ENCODE results near the gene NEU4.

The NEU4 gene

DNA sequence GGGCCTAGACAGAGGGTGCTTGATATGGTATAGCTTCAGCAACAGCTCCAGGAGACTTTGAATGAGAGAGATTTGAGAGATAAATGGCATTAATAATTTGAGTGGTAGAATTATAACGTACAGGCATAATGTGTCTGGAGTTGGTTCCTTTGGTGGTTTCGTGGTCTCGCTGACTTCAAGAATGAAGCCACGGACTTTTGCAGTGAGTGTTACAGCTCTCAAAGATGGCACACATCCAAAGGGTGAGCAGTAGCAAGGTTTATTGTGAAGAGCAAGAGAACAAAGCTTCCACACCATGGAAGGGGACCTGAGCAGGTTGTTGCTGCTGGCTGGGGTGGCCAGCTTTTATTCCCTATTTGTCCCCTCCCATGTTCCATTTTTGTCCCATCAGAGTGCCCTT lies 26.6 kb downstream of the NEU4 start:
- no peak for DNase-seq

DNA sequence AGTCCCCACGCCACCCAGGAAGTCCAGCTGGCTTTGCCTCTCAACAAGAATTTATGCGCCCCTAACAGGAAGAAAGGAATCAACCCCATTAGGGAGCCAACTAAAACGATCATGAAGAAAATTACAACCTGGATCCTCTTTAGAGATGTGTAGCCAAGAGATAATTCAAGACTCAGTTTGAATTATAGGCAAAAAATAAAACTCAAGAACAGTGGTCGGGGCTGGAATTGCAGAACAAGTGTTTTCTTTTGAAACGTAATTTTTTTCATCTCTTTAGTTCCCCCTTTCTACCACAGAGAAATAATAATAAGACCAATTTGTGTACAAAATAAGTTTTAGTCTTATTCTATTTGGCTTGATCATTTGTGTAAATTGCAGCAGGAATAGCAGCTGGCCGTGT lies 27.3 kb downstream of the NEU4 start:
- no peak for DNase-seq

DNA sequence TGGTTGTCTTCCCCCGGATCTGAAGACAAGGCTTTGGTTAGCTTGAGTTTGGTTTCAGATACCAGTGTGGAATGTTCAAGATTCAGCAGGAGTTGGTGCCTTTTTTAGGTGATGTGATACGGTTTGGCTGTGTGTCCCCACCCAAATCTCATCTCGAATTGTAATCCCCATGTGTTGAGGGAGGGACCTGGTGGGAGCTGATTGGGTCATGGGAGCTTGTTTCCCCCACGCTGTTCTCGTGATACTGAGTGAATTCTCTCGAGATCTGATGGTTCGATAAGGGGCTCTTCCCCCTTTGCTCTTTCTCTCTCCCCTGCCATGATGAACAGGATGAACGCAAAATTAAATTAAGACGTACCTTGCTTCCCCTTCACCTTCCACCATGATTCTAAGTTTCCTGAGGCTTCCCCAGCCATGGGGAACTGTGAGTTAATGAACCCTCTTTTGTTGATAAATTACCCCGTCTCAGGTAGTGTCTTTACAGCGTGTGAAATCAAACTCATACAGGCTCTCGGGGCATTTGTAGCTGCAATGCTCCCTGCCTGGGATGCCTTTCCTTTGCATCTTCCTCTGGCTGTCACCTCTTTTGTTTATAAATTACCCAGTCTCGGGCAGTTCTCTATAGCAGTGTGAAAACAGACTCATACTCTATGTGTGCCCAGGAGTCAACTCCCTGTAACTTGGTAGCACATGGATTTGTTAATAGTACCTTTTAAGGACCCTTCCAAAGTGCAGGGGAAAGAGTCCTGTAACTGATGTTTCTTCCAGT lies 28.4 kb downstream of the NEU4 start:
- no peak for DNase-seq

DNA sequence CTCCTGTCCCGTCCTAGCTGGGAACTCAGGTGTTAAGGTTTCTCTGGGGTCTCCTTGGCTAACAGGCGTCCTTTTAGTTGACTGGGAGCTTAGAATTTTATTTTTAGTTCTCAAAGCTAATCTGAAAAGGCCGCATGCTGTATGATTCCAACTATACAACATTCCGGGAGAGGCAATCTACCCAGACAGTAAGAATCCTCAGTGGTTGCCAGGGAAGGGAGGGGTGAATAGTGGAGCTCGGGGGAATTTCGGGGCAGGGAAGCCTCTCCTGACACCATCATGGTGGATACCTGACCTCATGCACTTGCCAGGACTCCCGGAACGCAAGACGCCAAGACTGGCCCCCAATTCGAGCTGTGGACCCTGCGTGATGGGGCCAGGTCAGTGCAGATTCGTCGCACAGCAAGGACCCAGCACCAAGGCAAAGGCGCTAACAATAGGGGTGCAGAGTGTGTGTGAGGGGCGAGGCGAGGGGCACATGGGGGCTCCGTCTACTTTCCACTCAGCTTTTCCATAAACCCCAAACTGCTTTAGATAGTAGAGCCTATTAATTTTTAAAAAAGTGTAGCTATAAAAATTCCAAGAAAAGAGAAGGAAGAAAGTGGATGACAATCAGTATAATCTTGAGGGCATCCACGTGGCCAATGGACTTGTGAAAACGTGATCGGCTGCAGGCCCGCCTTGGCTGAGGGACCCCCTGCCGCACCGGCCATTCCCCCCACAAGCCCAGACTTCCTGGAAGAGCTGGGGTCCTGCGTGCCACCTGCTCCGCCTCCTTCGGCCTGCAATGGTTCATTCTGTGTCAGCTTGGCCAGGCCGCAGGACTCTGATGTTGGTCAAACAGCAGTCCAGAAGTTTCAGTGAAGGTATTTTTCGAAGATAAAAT lies 32.4 kb downstream of the NEU4 start:
- no peak for DNase-seq

DNA sequence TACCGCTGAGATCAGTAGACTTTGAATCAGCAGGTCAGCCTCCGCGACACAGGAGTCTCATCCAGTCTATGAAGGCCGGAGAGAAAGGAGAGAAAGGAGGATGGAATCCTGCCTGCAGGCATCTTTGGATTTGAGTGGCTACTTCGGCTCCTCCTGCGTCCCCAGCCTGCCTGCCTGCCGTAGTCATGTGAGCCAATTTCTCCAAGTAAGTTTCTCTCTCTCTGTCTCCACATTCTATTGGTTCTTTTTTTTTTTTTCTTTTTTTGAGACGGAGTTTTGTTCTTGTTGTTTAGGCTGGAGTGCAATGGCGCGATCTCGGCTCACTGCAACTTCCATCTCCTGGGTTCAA lies 33.0 kb downstream of the NEU4 start:
- DNase-seq, result no peak

DNA sequence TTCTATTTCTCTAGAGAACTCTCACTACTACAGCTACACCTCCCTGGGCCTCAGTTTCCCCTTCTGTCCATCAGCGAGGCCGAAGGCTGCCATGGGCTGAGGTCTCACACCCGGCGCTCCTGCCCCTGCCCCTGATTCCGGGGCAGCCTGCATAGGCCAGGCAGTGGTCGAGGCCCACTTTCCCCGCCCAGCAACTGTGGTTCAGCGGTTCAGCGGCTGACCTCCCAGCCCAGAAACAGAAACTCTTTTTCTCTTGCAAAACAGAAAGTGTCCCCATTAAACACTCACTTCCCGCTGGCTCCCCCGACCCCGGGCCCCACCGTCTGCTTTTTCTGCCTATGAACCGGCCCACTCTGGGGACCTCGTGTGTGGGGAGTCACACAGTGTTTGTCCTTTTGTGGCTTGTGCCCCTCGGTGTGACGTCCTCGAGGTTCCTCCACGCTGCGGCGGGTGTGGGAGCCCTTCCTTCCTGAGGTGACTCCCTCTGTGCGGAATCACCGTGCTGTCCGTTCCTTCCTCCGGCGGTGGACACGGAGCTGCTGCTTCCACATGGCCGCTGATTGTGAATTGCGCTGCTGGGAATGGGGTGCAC lies 33.7 kb downstream of the NEU4 start:
- no peak for DNase-seq

DNA sequence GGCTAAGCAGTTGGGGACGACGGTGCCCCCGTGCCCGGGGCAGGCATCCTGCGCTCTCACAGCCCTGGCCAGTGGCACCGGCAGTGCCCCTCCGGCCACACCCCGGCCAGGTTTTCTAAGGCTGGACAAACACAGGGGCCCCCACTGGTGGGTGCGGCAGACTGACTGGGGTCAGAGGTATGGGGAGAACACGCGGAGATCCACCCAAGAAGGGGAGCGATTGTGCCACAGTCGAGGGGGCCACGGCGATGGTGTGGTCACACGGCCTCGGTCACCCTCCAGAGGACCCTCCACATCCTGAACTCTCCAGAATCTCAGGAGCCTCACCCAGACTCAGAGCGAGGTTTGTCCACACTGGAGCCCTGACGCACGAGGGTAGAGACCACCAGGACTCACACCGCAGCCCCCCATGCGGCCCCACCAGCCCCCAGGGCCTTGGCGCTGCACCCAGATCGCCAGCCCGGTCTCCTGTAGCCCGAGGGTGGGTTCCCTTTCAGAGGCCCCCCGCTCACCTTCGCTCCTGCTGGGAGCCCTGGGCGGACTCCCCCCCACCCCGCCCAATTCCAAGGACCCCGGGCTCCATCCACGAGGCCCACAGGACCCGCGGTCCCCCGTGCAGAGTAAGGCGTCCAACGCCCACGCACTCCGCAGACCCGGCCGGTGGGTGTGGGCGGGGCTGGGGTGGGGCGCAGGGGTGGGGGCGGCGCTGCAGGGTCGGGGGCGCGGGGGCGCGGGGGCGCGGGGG lies 34.5 kb downstream of the NEU4 start:
- no peak for DNase-seq

DNA sequence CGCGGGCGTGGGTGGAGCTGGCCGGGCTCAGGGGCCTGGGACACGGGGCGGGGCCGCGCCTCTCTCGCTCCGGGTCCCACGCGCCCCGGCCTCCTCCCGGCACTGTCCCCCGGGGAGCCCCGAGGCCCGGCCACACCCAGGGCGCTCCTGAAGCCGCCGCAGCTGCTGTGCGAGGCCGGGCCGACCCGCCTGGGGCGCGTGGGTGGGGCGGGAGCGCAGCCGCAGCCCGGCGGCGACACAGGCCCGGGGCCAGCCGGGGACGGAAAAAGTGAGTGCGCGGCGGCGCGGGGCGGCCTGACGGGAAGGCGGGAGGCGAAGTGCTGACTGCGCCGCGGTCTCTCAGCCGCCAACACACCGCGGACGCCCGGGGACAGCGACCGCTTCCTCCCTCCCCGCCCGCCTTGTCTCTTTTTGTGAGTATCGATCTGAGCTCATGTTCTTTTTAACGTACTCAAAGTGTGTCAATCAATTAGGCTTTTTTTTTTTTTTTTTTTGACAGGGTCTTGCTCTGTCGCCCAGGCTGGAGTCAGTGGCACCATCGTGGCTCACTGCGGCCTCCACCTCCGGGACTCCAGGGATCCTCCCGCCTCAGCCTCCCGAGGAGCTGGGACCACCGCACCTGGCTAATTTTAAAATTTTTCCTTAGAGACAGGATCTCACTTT lies 35.2 kb downstream of the NEU4 start:
- no peak for DNase-seq

DNA sequence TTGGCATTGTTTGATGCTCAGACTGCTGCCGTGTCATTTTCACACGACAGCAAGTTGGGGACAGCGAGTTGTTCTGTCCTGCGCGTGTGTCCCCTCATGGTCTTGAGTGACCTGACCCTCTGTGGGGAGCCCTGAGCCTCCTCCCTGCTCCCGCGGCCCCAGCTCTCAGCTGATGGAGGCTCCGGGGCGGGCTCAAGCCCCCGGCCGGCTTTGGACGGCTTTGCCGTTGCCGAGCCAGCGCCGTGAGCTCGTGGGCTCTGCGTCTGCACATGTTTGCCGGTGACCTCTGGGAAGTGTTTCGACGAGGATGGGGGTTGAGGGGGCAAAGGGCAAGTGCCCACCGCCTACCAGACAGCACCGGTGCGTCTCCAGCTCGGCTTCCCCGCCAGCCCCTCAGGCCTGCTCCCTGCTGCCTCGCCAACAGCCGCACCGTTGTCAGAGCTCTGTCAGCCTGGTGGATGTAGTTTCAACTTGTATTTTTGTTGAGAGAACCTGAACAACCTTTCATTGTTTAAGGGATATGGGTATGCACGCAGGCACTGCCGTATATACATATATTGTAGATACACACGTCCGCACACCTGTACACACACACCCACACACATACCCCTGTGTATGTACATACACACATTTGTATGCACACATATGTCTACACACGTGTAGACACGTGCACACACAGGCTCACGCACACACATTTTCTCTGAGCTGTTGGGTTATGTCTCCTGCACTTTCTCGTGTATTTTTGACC lies 36.0 kb downstream of the NEU4 start:
- DNase-seq, result no peak

DNA sequence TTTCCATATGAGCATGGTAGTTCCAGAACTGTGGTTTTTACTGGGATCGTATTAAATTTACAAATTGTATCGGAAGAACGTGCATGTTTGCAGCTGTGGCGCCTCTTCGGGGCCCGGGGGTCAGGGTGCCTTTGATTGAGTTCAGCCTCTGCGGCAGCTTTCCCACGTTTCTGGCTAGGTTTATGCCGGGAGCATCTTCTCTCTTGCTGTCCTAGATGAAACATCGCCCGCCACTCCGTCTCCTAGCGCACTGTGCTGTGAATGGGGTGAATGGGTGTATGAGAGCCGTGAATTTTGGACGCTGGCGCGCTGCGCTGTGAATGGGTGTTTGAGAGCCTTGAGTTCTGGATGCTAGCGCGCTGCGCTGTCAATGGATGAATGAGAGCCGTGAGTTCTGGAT lies 37.4 kb downstream of the NEU4 start:
- no peak for DNase-seq

DNA sequence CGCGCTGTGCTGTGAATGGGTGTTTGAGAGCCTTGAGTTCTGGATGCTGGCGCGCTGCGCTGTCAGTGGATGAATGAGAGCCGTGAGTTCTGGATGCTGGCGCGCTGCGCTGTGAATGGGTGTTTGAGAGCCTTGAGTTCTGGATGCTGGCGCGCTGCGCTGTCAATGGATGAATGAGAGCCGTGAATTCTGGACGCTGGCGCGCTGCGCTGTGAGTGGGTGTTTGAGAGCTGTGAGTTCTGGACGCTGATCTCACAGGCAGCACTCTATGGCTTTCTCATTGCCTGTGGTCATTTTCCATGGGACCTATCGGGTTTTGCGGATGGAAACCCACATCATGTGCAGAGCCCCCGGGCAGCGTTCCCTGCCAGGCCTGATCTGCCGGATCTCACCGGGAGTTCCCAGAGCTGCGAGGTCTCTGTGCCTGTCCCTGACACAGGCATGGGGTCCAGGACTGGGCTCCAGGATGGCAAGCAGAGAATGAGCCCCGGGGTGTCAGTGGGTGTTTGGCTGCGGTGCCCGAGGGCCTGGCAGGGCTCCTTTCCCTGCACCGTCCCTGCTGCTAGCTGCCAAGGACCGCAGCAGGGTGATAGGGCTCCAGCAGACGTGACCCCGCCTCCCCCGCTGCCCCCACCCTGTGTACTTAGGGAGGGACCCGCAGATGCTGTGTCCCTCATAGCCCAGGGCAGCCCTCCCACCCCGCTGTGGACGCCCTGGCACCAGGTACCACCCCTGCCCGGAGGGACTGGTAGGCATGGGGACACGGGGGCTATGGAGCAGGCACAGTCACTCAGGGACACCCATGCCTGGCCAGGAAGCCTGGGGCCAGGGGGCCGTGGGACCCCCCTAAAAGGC lies 40.0 kb downstream of the NEU4 start:
- DNase-seq, result no peak

DNA sequence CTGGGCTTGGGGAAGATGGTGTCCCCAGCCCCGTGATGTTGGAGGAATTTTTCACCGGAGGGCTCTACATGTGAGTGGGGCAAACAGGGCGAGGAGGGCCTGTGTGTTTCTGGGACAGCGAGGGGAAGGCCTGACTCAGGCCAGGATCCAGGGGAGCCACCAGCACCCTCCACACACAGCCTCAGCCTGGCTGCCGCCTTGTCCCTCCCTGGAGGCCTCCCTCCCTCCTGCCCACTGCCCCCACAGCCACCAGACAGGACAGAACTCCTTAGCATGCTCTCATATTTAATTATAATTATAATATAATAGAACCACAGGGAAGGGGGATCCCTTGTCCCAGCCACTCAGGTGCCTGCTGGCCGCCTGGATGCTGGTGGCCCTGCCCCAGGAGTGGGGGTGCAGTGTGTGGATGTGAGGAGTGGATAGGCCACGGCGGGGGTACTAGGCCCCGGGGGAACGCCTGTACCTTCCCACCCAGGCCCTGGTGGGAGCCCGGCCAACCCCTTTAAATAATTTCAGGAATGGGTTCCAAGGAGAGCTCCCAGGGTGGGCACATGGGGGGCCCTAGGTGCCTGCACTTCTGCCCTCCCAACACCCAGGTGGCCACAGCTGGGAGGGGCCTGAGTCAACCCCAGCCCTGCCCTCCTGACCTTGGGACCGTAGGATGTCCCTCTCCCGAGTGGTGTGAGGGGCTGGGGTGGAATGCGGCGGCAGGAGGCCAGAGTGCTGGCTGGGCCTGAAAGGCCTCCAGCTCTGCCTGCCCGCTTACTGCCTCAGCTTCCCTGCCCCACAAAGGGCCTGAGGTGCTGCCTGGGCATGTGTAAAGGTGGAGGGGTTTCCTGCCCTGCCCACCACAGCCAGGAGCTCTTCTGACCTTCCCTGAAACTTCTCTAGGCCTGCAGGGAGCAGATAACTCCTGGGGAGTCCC lies 40.9 kb downstream of the NEU4 start:
- no peak for DNase-seq

DNA sequence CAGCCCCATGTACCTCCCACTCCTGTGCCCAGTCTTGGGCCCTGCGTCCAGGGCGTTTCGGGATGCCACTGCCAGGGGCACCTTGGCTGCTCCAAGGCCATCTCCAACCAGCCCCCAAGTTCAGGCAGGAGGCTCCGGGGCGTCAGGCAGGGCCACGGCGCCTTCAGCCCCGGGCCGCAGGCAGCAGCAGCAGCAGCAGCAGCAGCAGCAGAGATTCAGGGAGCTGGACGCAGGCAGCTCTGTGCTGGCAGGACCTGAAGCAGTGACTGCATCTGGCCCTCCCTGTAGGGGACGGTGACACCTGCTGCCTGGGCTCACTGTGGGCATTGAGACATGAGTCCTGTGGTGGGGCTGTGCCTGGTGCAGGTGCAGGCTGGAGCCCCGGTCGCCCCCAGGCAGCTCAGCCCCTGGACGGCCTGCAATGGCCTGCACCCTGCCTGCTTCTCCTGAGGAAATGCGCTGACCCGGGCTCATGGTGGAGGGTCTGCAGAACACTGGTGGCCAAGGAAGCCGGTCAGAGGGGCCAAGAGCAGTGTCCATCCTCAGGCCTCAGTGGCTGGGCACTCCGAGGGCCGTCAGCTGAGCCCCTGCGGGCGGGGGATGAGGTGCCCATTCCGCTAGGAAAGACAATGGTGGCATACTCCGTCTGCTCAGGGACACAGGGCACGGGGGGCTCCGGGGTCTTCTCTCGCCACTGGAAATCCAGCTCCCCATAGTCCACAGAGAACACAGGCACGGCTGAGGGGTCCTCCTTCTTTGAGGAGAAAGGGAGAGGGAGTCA lies 41.7 kb downstream of the NEU4 start:
- no peak for DNase-seq

DNA sequence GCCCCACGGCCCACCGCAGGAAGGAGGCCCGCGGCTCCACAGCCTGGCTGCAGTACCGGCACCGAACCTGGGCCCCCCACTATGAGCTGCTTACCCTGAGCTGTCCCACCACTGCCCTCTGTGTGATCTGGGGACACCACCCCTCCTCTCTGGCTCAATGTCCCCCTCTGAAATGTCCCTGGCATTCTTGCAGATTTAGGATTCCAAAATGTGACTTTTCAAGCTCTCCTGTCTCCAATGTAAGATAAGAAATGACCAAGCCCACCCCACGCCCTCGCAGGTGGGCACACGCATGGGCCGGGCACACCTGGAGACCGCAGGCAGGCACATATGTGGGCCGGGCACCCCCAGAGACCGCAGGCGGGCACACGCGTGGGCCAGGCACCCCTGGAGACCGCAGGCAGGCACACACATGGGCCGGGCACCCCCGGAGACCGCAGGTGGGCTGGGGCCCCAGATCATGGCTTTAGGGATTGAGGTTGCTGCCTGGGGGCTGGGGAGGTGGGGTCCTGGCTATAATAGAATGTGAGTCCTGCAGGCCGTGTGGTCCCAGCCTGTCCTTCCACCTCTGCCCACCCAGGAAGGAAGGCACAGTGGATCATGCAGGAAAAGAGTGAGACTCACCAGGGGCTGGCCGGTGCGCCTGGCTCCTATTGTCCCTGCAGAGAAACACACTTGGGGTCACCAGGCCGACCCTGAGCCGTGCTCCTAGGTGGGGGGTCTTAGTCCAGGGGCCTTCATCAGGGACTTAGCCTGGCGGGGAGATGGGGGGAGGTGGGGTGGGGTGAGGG lies 42.5 kb downstream of the NEU4 start:
- no peak for DNase-seq

DNA sequence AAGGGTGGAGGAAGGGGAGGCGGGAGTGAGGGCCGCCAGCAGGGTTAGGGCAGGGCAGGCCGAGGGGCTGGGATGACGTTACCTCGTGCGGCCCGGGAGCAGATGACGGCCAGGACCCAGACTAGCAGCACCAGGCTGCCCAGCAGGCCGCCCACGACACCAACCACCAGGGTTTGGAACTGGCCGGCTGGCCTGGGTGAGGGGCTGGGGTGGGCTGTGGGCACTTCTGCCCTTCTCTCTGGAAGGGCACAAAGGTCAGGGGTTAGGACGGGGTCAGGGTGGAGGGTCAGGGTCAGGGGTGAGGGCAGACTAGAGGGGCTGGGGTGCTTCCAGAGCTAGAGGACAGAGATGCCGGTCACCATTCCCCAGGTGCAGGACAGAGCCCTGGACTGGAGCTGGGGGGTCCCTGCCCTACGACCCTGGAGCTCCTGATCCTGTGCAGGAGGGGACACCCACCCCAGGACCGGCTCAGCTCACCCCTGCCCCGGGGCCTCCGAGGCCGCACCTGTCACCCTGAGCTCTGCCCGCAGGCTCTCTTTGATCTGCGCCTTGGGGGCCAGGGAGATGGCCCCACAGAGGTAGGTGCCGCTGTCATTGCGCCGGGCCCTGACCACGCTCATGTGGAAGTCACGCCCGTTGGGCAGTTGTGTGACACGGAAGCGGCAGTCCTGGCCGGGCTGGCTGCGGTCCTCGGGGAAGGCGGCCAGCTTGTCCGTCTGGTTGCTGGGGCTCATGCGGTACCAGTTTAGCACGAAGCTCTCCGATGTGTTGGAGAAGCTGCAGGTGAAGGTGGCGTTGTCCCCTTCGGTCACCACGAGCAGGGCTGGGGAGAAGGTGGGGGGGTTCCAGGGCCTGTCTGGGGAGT lies 43.4 kb downstream of the NEU4 start:
- no peak for DNase-seq

DNA sequence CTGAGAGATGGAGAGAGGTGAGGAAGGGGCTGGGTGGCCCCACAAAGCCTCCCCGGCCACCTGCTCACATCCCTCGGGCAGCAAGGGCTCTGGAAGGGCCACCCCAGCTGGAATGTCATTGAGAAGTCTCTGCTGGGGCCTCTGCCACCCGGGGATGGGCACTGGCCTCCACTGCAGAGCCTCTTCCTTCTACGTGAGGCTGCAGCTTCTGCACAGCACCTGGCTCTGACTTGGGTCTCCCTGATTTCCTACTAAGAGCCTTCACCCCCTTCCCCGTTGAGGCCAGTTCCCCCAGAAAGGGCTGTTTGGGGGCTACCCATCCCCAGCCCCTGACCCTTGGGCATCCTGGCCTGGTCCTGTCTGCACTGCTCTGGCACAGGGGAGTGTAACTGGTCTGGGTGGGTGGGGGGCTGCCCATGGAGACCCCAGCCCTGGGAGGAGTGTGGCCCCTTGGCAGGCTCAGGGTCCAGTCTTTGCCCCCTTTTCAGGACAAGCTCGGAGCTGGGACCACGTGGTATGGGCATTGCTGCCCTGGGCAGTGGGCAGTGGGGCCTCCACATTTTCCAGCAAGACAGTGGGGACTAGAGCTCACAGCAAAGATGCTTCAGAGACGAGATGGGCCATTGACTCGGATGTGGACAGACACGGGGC lies 44.1 kb downstream of the NEU4 start:
- DNase-seq, result no peak
